Medulla oblongata (tissue), 1 donor: Measurements from ENCODE around the gene USP10.

Experiments used
- DNase-seq: peaks from one replicate; pipeline ENCODE4 v3.0.0-alpha.2; 2015; ENCODE audit errors: extremely low spot score

USP10 gene

DNA sequence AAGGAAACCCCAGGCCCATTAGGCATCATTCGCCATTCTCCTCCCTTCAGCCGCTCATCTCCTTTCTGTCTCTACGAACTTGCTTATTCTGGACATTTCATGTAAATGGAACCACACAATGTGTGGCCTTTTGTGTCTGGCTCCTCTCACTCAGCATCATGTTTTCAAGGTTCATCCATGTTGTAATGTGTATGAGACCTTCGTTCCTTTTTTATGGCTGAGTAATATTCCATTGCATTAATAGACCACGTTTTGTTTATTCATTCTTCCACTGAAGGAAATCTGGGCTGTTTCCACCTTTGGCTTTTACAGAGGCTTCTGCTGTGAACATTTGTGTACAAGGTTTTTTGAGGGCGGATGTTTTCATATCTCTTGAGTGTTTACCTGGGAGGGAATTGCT lies 123.2 kb downstream of the USP10 start:
- DNase-seq = no peak

DNA sequence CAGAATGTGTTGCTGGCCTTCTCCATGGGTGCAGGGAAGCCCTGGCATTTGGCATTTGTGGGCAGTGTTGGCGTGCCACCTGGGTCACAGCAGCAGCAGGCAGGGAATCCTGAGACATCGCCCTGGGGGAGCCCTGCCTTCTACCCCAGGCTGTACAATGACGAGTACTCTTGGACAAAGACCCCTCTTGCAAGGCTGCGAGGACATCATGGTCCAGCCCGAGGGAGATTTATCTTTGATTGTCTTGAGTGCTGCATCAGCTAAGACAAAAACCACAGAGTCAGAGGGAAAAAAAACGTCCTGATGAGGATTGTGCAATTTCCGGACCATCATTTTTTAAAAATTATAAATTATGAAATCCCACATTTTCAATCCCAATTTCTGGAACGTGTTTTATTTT lies 123.7 kb downstream of the USP10 start:
- no peak for DNase-seq

DNA sequence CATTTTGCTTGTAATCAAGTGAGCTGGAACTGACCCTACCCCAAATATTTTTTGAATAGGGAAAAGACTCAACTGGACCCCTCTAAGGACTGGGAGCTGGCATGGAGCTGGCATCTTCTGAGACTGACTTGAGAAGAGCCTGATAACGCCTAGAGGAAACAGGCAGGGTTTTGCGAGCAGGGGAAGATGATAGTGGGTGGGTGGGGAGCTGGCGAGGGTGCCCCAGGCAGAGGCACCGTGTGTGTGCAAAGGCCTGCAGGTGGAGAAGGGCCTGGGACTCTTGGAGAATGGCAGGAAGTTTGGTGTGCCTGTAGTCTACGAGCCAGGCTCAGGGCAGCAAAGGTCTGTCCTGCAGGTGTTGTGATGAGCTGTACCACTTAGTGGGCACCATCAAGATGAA lies 124.1 kb downstream of the USP10 start:
- no peak for DNase-seq

GRCh38 chr16:84825896-84826557 lies 126.2 kb downstream of the USP10 start:
- no peak for DNase-seq

- DNase-seq = no peak
These were observed 126.8 kb downstream of the USP10 start for GRCh38 chr16:84826558-84826941.

DNA sequence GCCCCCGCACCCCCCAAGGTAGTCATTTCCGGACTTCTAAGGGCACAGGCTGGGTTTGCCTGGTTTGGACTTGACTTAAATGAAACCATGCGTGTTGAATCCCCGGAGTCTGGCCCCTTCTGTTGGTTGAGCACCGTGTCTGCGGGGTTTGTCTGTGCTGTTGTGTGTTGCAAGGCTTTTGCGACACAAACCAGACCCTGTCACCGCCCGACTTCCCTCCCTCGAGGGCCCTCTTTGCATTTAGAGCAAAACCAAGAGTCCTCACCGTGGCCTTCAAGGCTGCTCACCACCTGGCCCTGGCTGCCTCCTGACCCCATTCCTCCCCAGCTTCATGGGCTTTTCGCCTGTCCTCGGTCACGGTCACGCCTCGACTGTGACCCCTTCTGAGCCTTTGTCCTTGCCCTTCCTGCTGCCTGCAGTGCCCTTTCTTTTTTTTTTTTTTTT lies 127.4 kb downstream of the USP10 start:
- no peak for DNase-seq

GRCh38 chr16:84827897-84828296 lies 128.1 kb downstream of the USP10 start:
- no peak for DNase-seq

DNA sequence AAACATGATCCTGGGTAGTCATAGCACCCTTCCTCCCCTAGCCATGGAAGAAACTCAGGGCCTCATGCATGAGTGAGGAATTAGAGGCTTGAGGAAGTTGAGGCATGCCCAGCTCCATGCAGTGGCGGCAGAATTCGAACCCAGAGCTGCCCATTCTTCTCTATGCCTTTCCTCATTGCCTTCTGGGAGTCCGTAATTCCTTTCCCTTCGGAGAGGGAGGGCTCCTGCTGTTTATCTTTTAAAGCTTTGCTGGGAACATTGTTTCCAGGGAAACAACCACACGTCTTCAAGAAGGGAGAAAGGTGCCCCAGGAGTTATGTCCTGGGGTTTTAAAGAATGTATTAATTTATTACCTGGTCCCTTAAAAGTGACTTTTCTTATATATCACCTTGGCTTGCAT lies 128.5 kb downstream of the USP10 start:
- DNase-seq = no peak
